Colon (tissue), 2 donors: Measurements from ENCODE around the gene TMEM174.

Experiments used
- FAIRE-seq: peaks from 2 replicates; lab custom pipeline; 2012; peaks lifted over from hg19 to GRCh38; lab: Jason Lieb, UNC
- donor health status: control.
- donor health status: control.

Gene TMEM174

GRCh38 chr5:73172951-73173350 lies at the start of gene TMEM174:
TSS of gene TMEM174 (plus strand) at chr5:73173193. CDS start at chr5:73173244, 51 bp downstream.
- FAIRE-seq, result no peak

GRCh38 chr5:73125289-73125688 lies 47.7 kb upstream of the TMEM174 start:
- no peak for FAIRE-seq

GRCh38 chr5:73126381-73126780 lies 46.6 kb upstream of the TMEM174 start:
- FAIRE-seq, result no peak

- no peak for FAIRE-seq
Measured at GRCh38 chr5:73126957-73127356, 46.0 kb upstream of the TMEM174 start.

- FAIRE-seq, result no peak
Measured at GRCh38 chr5:73129143-73129542, 43.9 kb upstream of the TMEM174 start.

GRCh38 chr5:73130811-73131210 lies 42.2 kb upstream of the TMEM174 start:
- no peak for FAIRE-seq

GRCh38 chr5:73131711-73132425 lies 41.1 kb upstream of the TMEM174 start:
- no peak for FAIRE-seq

- FAIRE-seq, result no peak
Measured at GRCh38 chr5:73132759-73133158, 40.2 kb upstream of the TMEM174 start.

- FAIRE-seq, result no peak
Measured at GRCh38 chr5:73135021-73135420, 38.0 kb upstream of the TMEM174 start.

GRCh38 chr5:73135429-73136054 lies 37.5 kb upstream of the TMEM174 start:
- FAIRE-seq, result no peak

GRCh38 chr5:73136055-73136562 lies 36.9 kb upstream of the TMEM174 start:
- no peak for FAIRE-seq

- no peak for FAIRE-seq
Measured at GRCh38 chr5:73137563-73138530, 35.1 kb upstream of the TMEM174 start.

GRCh38 chr5:73139485-73139884 lies 33.5 kb upstream of the TMEM174 start:
- FAIRE-seq, result no peak

- FAIRE-seq, result no peak
Measured at GRCh38 chr5:73140801-73141200, 32.2 kb upstream of the TMEM174 start.

- no peak for FAIRE-seq
Measured at GRCh38 chr5:73142035-73142434, 31.0 kb upstream of the TMEM174 start.

GRCh38 chr5:73143716-73144115 lies 29.3 kb upstream of the TMEM174 start:
- FAIRE-seq, result no peak

GRCh38 chr5:73149540-73149939 lies 23.5 kb upstream of the TMEM174 start:
- FAIRE-seq, result no peak

GRCh38 chr5:73150876-73151275 lies 22.1 kb upstream of the TMEM174 start:
- no peak for FAIRE-seq

GRCh38 chr5:73151766-73152410 lies 21.1 kb upstream of the TMEM174 start:
- FAIRE-seq, result no peak

- no peak for FAIRE-seq
Measured at GRCh38 chr5:73152411-73153388, 20.3 kb upstream of the TMEM174 start.

GRCh38 chr5:73153513-73153912 lies 19.5 kb upstream of the TMEM174 start:
- FAIRE-seq, result no peak
